ENCODE results near the gene ZBTB2.

ZBTB2 gene

GRCh38 chr6:151339369-151339768, 52.0 kb downstream of the ZBTB2 start:
- no peak for ATAC-seq
- TF ChIP-seq ISL1 (CRISPR knock-in tag; IDR thresholded peaks at IDR 0.05) (no peak), RARB (CRISPR knock-in tag; IDR thresholded peaks at IDR 0.05) (no peak), GLIS3 (CRISPR knock-in tag; IDR thresholded peaks at IDR 0.05) (no peak), CSRNP3 (CRISPR knock-in tag; IDR thresholded peaks at IDR 0.05) (no peak), POU6F1 (CRISPR knock-in tag; IDR thresholded peaks at IDR 0.05; ENCODE audit: borderline replicate concordance, low read depth) (no peak), ZC3H10 (CRISPR knock-in tag; IDR thresholded peaks at IDR 0.05) (no peak), OSR1 (CRISPR knock-in tag; IDR thresholded peaks at IDR 0.05) (no peak), ZNF70 (CRISPR knock-in tag; IDR thresholded peaks at IDR 0.05) (no peak), TOX (CRISPR knock-in tag; IDR thresholded peaks at IDR 0.05; ENCODE audit: borderline replicate concordance) (no peak), ZFP3 (CRISPR knock-in tag; IDR thresholded peaks at IDR 0.05) (no peak)

DNA sequence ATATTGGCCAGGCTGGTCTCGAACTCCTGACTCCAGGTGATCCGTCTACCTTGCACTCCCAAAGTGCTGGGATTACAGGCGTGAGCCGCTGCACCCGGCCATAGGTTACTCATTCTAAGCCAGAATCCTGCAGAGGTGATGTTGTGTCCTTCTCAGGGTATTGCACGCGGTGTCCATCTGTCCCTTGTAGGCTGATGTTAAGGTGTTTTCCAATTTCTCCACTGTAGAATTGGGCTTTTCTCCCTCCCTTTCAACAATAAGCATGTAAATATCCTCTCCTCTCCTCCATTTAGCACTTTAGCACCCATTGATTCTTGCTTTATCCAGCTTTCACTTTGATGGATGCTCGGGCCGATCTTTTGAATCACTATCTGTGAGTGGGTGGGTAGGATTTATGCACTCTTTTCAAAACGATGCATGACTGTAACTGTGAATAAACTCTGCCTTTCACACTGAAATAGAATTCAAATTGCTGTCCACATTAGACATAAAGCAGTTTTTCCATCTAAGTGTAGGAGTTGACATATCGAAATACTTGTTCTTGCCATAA, 52.6 kb downstream of the ZBTB2 start:
- ATAC-seq: no peak
- TF ChIP-seq PPARA (CRISPR knock-in tag; IDR thresholded peaks at IDR 0.05; ENCODE audit: borderline replicate concordance) (no peak), BACH2 (CRISPR knock-in tag; IDR thresholded peaks at IDR 0.05; ENCODE audit: borderline replicate concordance) (no peak), ZNF8 (CRISPR knock-in tag; IDR thresholded peaks at IDR 0.05) (no peak), ISL1 (CRISPR knock-in tag; IDR thresholded peaks at IDR 0.05) (no peak), CREB5 (CRISPR knock-in tag; IDR thresholded peaks at IDR 0.05; ENCODE audit: low read depth) (no peak)

DNA sequence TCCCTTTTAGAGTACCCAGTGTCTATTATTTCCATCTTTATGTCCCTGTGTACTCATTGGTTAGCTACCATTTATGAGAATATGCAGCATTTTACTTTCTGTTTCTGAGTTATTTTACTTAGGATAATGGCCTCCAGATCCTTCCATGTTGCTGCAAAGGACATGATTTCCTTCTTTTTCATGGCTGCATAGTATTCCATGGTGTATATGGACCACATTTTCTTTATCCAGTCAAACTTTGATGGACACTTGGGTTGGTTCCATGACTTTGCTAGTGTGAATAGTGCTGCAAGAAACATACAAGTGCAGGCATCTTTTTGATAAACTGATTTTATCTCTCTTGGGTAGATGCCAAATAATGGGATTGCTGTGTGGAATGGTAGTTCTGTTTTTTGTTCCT, 55.4 kb downstream of the ZBTB2 start:
- no peak for ATAC-seq
- TF ChIP-seq CREB5 (CRISPR knock-in tag; IDR thresholded peaks at IDR 0.05; ENCODE audit: low read depth) (no peak), ZNF565 (CRISPR knock-in tag; conservative IDR thresholded peaks at IDR 0.05; ENCODE audit: low read depth) (no peak), ISL1 (CRISPR knock-in tag; IDR thresholded peaks at IDR 0.05) (no peak), GLIS3 (CRISPR knock-in tag; IDR thresholded peaks at IDR 0.05) (no peak), ZFP3 (CRISPR knock-in tag; IDR thresholded peaks at IDR 0.05) (no peak), TSHZ2 (CRISPR knock-in tag; IDR thresholded peaks at IDR 0.05) (no peak), ZFP30 (CRISPR knock-in tag; IDR thresholded peaks at IDR 0.05) (no peak), SNAI2 (CRISPR knock-in tag; IDR thresholded peaks at IDR 0.05) (no peak), PPARA (CRISPR knock-in tag; IDR thresholded peaks at IDR 0.05; ENCODE audit: borderline replicate concordance) (no peak), BACH2 (CRISPR knock-in tag; IDR thresholded peaks at IDR 0.05; ENCODE audit: borderline replicate concordance) (no peak), ZNF70 (CRISPR knock-in tag; IDR thresholded peaks at IDR 0.05) (no peak), POU6F1 (CRISPR knock-in tag; IDR thresholded peaks at IDR 0.05; ENCODE audit: borderline replicate concordance, low read depth) (no peak), ZNF8 (CRISPR knock-in tag; IDR thresholded peaks at IDR 0.05) (no peak), CSDC2 (CRISPR knock-in tag; IDR thresholded peaks at IDR 0.05) (no peak), CSRNP3 (CRISPR knock-in tag; IDR thresholded peaks at IDR 0.05) (no peak)
- TF ChIP-seq, protein P1, sequence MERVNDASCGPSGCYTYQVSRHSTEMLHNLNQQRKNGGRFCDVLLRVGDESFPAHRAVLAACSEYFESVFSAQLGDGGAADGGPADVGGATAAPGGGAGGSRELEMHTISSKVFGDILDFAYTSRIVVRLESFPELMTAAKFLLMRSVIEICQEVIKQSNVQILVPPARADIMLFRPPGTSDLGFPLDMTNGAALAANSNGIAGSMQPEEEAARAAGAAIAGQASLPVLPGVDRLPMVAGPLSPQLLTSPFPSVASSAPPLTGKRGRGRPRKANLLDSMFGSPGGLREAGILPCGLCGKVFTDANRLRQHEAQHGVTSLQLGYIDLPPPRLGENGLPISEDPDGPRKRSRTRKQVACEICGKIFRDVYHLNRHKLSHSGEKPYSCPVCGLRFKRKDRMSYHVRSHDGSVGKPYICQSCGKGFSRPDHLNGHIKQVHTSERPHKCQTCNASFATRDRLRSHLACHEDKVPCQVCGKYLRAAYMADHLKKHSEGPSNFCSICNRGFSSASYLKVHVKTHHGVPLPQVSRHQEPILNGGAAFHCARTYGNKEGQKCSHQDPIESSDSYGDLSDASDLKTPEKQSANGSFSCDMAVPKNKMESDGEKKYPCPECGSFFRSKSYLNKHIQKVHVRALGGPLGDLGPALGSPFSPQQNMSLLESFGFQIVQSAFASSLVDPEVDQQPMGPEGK (CRISPR knock-in tag; IDR thresholded peaks at IDR 0.05; ENCODE audit: borderline replicate concordance): no peak

Data from SK-N-SH treated with all-trans-retinoic acid at 6 μM for 48 hours (cell line).